Astrocyte (in vitro differentiated cells and primary cell): ENCODE measurements around the gene AMDHD2. TPM values are rescaled to one million over a fixed set of nuclear protein-coding genes. Genes with fewer than 3 reads are reported as not detected.

ENCODE experiments used
- DNase-seq: peaks from one replicate; pipeline ENCODE4 v3.0.0-alpha.2; 2010; ENCODE audit warnings: low read depth
- FAIRE-seq: peaks from 2 replicates; lab custom pipeline; 2011; peaks lifted over from hg19 to GRCh38; lab: Jason Lieb, UNC
- H2AFZ ChIP-seq: 2 replicates; pipeline ENCODE4 v1.6.0; 2012; ENCODE audit warnings: low read depth, low read length, inconsistent platforms
- H3K27ac ChIP-seq: 2 replicates; pipeline ENCODE4 v1.5.1; 2011; ENCODE audit warnings: low read depth, low read length, inconsistent platforms
- H3K27me3 ChIP-seq: 2 replicates; pipeline ENCODE4 v1.6.0; 2011; ENCODE audit warnings: low read length, inconsistent platforms; ENCODE audit not compliant: insufficient read depth
- H3K36me3 ChIP-seq: 2 replicates; pipeline ENCODE4 v1.5.1; 2011; ENCODE audit warnings: low read length, inconsistent platforms; ENCODE audit not compliant: insufficient read depth
- H3K4me1 ChIP-seq: 2 replicates; pipeline ENCODE4 v1.5.1; 2011; ENCODE audit warnings: low read length, inconsistent platforms; ENCODE audit not compliant: insufficient read depth
- H3K4me2 ChIP-seq: 2 replicates; pipeline ENCODE4 v1.6.0; 2012; ENCODE audit warnings: low read length, inconsistent platforms
- H3K4me3 ChIP-seq: 2 replicates; pipeline ENCODE4 v1.5.1; 2011; ENCODE audit warnings: low read depth, mild to moderate bottlenecking, low read length, inconsistent platforms; ENCODE audit not compliant: insufficient read depth
- H3K79me2 ChIP-seq: 2 replicates; pipeline ENCODE4 v1.6.0; 2012; ENCODE audit warnings: mild to moderate bottlenecking, low read length, inconsistent platforms; ENCODE audit not compliant: insufficient read depth
- H3K9ac ChIP-seq: 2 replicates; pipeline ENCODE4 v1.6.0; 2012; ENCODE audit warnings: mild to moderate bottlenecking, low read length, inconsistent platforms
- H3K9me3 ChIP-seq: 2 replicates; pipeline ENCODE4 v1.5.1; 2012; ENCODE audit warnings: low read depth, mild to moderate bottlenecking, low read length, inconsistent platforms; ENCODE audit not compliant: insufficient read depth
- H4K20me1 ChIP-seq: 2 replicates; pipeline ENCODE4 v1.6.0; 2012; ENCODE audit warnings: low read length, inconsistent platforms; ENCODE audit not compliant: insufficient read depth
- H3K27ac Mint-ChIP-seq: one replicate; pipeline ENCODE4 v1.8.0; 2021; ENCODE audit warnings: mild to moderate bottlenecking, mixed read lengths; ENCODE audit not compliant: unreplicated experiment
- H3K27me3 Mint-ChIP-seq: one replicate; pipeline ENCODE4 v1.8.0; 2021; ENCODE audit warnings: low read depth, mixed read lengths; ENCODE audit not compliant: unreplicated experiment
- H3K36me3 Mint-ChIP-seq: one replicate; pipeline ENCODE4 v1.8.0; 2021; ENCODE audit warnings: low read depth, mixed read lengths; ENCODE audit not compliant: unreplicated experiment
- H3K4me1 Mint-ChIP-seq: one replicate; pipeline ENCODE4 v1.8.0; 2021; ENCODE audit warnings: low read depth, mixed read lengths; ENCODE audit not compliant: unreplicated experiment
- H3K4me3 Mint-ChIP-seq: one replicate; pipeline ENCODE4 v1.8.0; 2021; ENCODE audit warnings: mild to moderate bottlenecking, moderate library complexity, mixed read lengths; ENCODE audit not compliant: unreplicated experiment
- H3K9me3 Mint-ChIP-seq: one replicate; pipeline ENCODE4 v1.8.0; 2021; ENCODE audit warnings: mild to moderate bottlenecking, mixed read lengths; ENCODE audit not compliant: unreplicated experiment
- CTCF ChIP-seq: IDR thresholded peaks from 2 replicates; pipeline ENCODE4 v1.5.1; 2011; ENCODE audit warnings: low read depth, mild to moderate bottlenecking, inconsistent platforms, low read length, moderate library complexity; ENCODE audit not compliant: insufficient read depth
- EZH2 ChIP-seq: IDR thresholded peaks from 2 replicates; pipeline ENCODE4 v1.6.1; 2012; ENCODE audit warnings: mild to moderate bottlenecking, low read length, inconsistent platforms; ENCODE audit not compliant: insufficient read depth
- total RNA-seq: library from RNA; stranded (reverse); gene quantifications from 2 replicates; pipeline ENCODE4 v1.2.1, GENCODE V29; 2021

The AMDHD2 gene
- total RNA-seq, 1 donor from 2014 or later = 32.3 TPM

- H3K27me3 Mint-ChIP-seq = peaks cover 15% of the 10 kb centered on the region
- H3K4me2 ChIP-seq = no peak overlapping the region
- peaks cover 12% of the 10 kb centered on the region for H3K4me1 ChIP-seq
- H3K27me3 ChIP-seq = no peaks in the 10 kb centered on the region
- no peaks in the 10 kb centered on the region for H3K9me3 ChIP-seq
- no peak overlapping the region for H2AFZ ChIP-seq
- no peaks in the 10 kb centered on the region for H3K9me3 Mint-ChIP-seq
- no peak overlapping the region for H3K4me3 Mint-ChIP-seq
- H3K36me3 Mint-ChIP-seq = peaks cover 19% of the 10 kb centered on the region
- FAIRE-seq = no peak
- TF ChIP-seq CTCF = no peak
- no peak for TF ChIP-seq EZH2
- H3K27ac Mint-ChIP-seq = no peak overlapping the region
- no peak overlapping the region for H3K27ac ChIP-seq
- H3K79me2 ChIP-seq = peaks cover 2% of the 10 kb centered on the region
- H3K9ac ChIP-seq = no peak overlapping the region
- H3K4me1 Mint-ChIP-seq = peaks cover 5% of the 10 kb centered on the region
- H3K36me3 ChIP-seq = no peaks in the 10 kb centered on the region
- H3K4me3 ChIP-seq = no peak overlapping the region
- H4K20me1 ChIP-seq = peaks cover 75% of the 10 kb centered on the region
- DNase-seq = no peak
These were observed 34.2 kb upstream of the AMDHD2 start for GRCh38 chr16:2485811-2486507.

GRCh38 chr16:2486645-2487516 lies 33.3 kb upstream of the AMDHD2 start:
- no peaks in the 10 kb centered on the region for H3K36me3 ChIP-seq
- H3K27ac ChIP-seq = no peak overlapping the region
- H3K4me2 ChIP-seq = peak overlapping the region; percentile 1
- no peak for TF ChIP-seq CTCF
- TF ChIP-seq EZH2 = no peak
- no peaks in the 10 kb centered on the region for H3K27me3 ChIP-seq
- peak overlapping the region; percentile 5 for H3K9ac ChIP-seq
- H3K4me3 ChIP-seq = no peak overlapping the region
- peak overlapping the region; percentile 63 for H2AFZ ChIP-seq
- Mint-ChIP-seq H3K36me3 (peaks cover 19% of the 10 kb centered on the region), H3K4me1 (peaks cover 5% of the 10 kb centered on the region), H3K9me3 (no peaks in the 10 kb centered on the region), H3K27ac (no peak overlapping the region), H3K27me3 (peaks cover 15% of the 10 kb centered on the region), H3K4me3 (no peak overlapping the region)
- no peaks in the 10 kb centered on the region for H3K9me3 ChIP-seq
- peaks cover 69% of the 10 kb centered on the region for H4K20me1 ChIP-seq
- H3K79me2 ChIP-seq = no peaks in the 10 kb centered on the region
- peaks cover 12% of the 10 kb centered on the region for H3K4me1 ChIP-seq
- no peak for DNase-seq
- FAIRE-seq = no peak
